PFSK-1 (cell line): ENCODE measurements around the gene KIF26B.

ENCODE experiments used
- TAF1 ChIP-seq: IDR thresholded peaks from 2 replicates; pipeline ENCODE4 v1.6.1; 2012; ENCODE audit warnings: low read length, control low read depth, borderline replicate concordance; ENCODE audit not compliant: insufficient read depth
- TF ChIP-seq, protein P1 (sequence below), 2 experiments: IDR thresholded peaks; 2 replicates each; pipeline versions ENCODE4 v1.6.1 to v1.8.0; 2011 to 2012; ENCODE audit warnings: low read depth in 2 of 2, low read length in 2 of 2, control low read depth in 1 of 2, inconsistent platforms in 1 of 2, mild to moderate bottlenecking in 1 of 2, moderate library complexity in 1 of 2; ENCODE audit not compliant: insufficient read depth in 1 of 2

GRCh38 chr1:245437369-245438062 lies 282.7 kb downstream of the KIF26B start:
- TF ChIP-seq, protein P1, sequence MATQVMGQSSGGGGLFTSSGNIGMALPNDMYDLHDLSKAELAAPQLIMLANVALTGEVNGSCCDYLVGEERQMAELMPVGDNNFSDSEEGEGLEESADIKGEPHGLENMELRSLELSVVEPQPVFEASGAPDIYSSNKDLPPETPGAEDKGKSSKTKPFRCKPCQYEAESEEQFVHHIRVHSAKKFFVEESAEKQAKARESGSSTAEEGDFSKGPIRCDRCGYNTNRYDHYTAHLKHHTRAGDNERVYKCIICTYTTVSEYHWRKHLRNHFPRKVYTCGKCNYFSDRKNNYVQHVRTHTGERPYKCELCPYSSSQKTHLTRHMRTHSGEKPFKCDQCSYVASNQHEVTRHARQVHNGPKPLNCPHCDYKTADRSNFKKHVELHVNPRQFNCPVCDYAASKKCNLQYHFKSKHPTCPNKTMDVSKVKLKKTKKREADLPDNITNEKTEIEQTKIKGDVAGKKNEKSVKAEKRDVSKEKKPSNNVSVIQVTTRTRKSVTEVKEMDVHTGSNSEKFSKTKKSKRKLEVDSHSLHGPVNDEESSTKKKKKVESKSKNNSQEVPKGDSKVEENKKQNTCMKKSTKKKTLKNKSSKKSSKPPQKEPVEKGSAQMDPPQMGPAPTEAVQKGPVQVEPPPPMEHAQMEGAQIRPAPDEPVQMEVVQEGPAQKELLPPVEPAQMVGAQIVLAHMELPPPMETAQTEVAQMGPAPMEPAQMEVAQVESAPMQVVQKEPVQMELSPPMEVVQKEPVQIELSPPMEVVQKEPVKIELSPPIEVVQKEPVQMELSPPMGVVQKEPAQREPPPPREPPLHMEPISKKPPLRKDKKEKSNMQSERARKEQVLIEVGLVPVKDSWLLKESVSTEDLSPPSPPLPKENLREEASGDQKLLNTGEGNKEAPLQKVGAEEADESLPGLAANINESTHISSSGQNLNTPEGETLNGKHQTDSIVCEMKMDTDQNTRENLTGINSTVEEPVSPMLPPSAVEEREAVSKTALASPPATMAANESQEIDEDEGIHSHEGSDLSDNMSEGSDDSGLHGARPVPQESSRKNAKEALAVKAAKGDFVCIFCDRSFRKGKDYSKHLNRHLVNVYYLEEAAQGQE (IDR thresholded peaks at IDR 0.05; ENCODE audit: insufficient read depth in 1 of 2, low read depth in 2 of 2, low read length in 2 of 2) = no peak
- TF ChIP-seq TAF1 = no peak
